HL-60 (cell line): ENCODE data around the gene ATP12A.

Experiments used
- DNase-seq, 2 experiments: peaks; one replicate each; pipeline ENCODE4 v3.0.0-alpha.2; 2010 to 2020; ENCODE audit warnings: low read depth in 1 of 2, low spot score in 1 of 2
- H3K27ac ChIP-seq: fragments of 250-450 bp; sonication (Bioruptor Pico); replicated peaks from 2 replicates; pipeline ENCODE4 v1.5.1; 2020; ENCODE audit warnings: mild to moderate bottlenecking, moderate library complexity
- H3K27me3 ChIP-seq: fragments of 250-450 bp; sonication (Bioruptor Pico); 2 replicates; pipeline ENCODE4 v1.5.1; 2021; ENCODE audit warnings: mild to moderate bottlenecking, moderate library complexity; ENCODE audit not compliant: insufficient read depth, poor library complexity, severe bottlenecking
- H3K4me3 ChIP-seq: replicated peaks from 2 replicates; pipeline ENCODE4 v1.5.1; 2011; ENCODE audit warnings: mild to moderate bottlenecking, control low read depth, low read length; ENCODE audit not compliant: insufficient read depth
- GABPA ChIP-seq: IDR thresholded peaks from 2 replicates; pipeline ENCODE4 v1.6.1; 2012; ENCODE audit warnings: low read depth
- POLR2AphosphoS5 ChIP-seq: IDR thresholded peaks from 2 replicates; pipeline ENCODE4 v1.6.1; 2012; ENCODE audit warnings: low read depth
- REST ChIP-seq: IDR thresholded peaks from 2 replicates; pipeline ENCODE4 v1.6.1; 2012; ENCODE audit warnings: low read depth; ENCODE audit not compliant: insufficient replicate concordance
- SPI1 ChIP-seq: IDR thresholded peaks from 2 replicates; pipeline ENCODE4 v1.6.1; 2012; ENCODE audit warnings: low read depth, mild to moderate bottlenecking, borderline replicate concordance
- TF ChIP-seq, protein P1 (sequence below): IDR thresholded peaks from one replicate; pipeline ENCODE4 v1.5.1; 2011; ENCODE audit warnings: low read length, control low read depth, inconsistent platforms; ENCODE audit not compliant: insufficient read depth

The ATP12A gene

DNA sequence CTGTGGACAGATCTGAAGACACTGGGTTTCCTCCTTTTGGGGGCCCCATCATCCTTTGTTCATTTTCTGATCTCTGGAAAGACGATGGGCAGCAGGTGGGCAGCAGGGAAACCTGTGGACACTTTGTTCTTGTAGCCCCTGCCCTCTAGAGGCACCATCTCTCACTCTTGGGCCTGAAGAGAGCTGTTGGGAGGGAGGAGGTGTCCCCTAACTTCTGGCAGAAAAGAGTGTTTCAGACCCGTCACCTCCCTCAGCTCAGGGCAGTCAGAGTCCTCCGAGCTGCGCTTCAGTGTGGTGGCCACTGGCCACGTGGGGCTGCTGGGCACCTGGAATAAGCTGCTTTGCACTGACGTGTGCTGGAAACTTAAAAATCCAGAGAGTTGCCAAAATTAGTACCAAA is 56.8 kb downstream of the ATP12A start:
- H3K4me3 ChIP-seq, result no peak overlapping the region
- no peak overlapping the region for H3K27ac ChIP-seq
- no peak for TF ChIP-seq SPI1
- no peak for TF ChIP-seq GABPA
- no peak for TF ChIP-seq REST
- TF ChIP-seq, protein P1, sequence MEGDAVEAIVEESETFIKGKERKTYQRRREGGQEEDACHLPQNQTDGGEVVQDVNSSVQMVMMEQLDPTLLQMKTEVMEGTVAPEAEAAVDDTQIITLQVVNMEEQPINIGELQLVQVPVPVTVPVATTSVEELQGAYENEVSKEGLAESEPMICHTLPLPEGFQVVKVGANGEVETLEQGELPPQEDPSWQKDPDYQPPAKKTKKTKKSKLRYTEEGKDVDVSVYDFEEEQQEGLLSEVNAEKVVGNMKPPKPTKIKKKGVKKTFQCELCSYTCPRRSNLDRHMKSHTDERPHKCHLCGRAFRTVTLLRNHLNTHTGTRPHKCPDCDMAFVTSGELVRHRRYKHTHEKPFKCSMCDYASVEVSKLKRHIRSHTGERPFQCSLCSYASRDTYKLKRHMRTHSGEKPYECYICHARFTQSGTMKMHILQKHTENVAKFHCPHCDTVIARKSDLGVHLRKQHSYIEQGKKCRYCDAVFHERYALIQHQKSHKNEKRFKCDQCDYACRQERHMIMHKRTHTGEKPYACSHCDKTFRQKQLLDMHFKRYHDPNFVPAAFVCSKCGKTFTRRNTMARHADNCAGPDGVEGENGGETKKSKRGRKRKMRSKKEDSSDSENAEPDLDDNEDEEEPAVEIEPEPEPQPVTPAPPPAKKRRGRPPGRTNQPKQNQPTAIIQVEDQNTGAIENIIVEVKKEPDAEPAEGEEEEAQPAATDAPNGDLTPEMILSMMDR, result no peak
- TF ChIP-seq POLR2AphosphoS5, result no peak
- no peak for DNase-seq
- H3K27me3 ChIP-seq, result no peaks in the 10 kb centered on the region

DNA sequence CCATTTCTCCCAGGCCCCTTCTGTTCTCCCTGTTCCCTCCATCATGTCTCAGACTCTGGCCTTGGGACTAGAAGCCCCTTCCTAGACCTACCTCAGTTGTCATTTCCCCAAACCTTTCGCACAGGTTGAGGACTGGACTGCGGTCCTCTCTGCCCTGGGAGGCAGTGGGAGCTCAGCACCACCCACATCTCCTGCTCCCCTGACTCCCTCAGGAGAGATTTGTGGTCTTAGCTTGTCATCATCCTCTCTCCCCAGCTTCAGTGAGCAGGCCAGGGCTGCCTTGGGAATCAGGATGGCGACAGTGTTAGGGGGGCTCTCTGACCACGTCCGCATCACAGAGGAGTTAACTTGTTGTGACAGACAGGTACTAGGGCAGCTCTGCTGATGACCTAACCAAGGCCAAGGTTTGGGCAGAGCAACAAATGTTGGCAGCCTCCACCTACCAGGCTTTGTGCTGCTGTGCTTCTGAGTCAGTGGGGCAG is 58.2 kb downstream of the ATP12A start:
- TF ChIP-seq, protein P1, result no peak
- TF ChIP-seq REST (no peak), GABPA (no peak), POLR2AphosphoS5 (no peak), SPI1 (no peak)
- Histone ChIP-seq H3K4me3 (no peak overlapping the region), H3K27ac (no peak overlapping the region), H3K27me3 (no peaks in the 10 kb centered on the region)
- DNase-seq, result no peak

DNA sequence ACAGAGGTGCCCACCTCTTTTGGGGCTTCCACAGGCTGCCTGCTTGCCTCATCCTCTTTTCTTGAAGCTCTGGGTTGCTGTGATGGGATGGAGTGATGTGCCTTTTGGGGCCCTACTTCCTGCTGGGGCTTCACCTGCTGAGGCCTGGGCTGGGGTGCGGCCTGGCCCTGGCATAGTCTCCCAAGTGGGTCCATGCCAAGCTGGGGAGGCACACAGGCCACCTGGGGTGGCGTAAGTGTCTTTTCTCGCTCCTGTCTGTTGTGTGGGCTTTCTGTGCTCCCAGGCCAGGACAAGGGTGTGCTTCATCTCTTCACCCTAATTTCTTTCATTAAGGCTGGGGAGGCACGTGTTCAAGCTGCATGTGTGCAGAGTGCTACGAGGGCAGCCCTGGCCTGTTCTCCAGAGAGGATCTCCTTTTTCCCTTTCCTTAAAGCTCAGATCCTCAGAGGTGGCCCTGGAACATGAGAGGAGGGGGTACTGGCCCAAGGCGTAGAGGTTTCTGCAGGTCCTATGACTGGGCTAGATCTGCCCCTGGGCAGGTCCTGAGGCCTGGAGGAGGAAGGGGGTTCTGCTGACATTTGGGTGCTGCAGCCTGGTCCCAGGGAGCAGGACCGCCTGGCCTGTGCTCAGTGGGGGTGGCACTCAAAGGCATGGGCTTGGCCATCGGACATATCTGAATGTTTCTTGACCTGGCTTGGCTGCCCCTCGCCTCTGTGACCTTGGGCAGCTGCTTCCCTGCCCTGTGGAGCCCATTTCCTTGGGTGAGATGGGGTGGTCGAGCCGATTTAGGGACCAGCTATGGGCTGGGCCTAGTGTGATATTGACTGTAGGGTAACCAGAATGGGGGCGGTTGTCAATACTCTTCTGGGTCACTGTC is 60.0 kb downstream of the ATP12A start:
- DNase-seq, result no peak
- TF ChIP-seq REST, result no peak
- no peak for TF ChIP-seq POLR2AphosphoS5
- no peak for TF ChIP-seq SPI1
- TF ChIP-seq, protein P1, result no peak
- no peak for TF ChIP-seq GABPA
- H3K27me3 ChIP-seq, result peaks cover 13% of the 10 kb centered on the region
- no peak overlapping the region for H3K27ac ChIP-seq
- no peak overlapping the region for H3K4me3 ChIP-seq
